Subcutaneous adipose tissue (tissue), 4 donors: ENCODE results near the gene FRMPD1. TPM values are rescaled to one million over a fixed set of nuclear protein-coding genes. Genes with fewer than 3 reads are reported as not detected.

Experiments used
- CTCF ChIP-seq: fragments of 450-650 bp; IDR thresholded peaks from one replicate; pipeline ENCODE4 v1.5.1; 2016; ENCODE audit warnings: low read depth, mild to moderate bottlenecking, control low read depth, antibody characterized with exemption, moderate library complexity
- total RNA-seq, 4 donors: library from RNA; depleted of rRNA; stranded (reverse); fragments of >200 nt; gene quantifications; one replicate each; pipeline ENCODE4 v1.1.0, GENCODE V29; 2016

FRMPD1 gene
- total RNA-seq, 4 donors from 2014 or later: 0.19 to 1.0 (median 0.27) TPM

GRCh38 chr9:37622462-37622861, 28.3 kb upstream of the FRMPD1 start:
- no peak for TF ChIP-seq CTCF

GRCh38 chr9:37623267-37623666, 27.5 kb upstream of the FRMPD1 start:
- no peak for TF ChIP-seq CTCF

GRCh38 chr9:37624073-37624472, 26.7 kb upstream of the FRMPD1 start:
- TF ChIP-seq CTCF: no peak

GRCh38 chr9:37625036-37625757, 25.6 kb upstream of the FRMPD1 start:
- TF ChIP-seq CTCF: no peak

- no peak for TF ChIP-seq CTCF
Measured at GRCh38 chr9:37625758-37626147, 25.0 kb upstream of the FRMPD1 start.

- no peak for TF ChIP-seq CTCF
Measured at GRCh38 chr9:37626708-37627292, 24.0 kb upstream of the FRMPD1 start.

GRCh38 chr9:37632479-37632878, 18.3 kb upstream of the FRMPD1 start:
- no peak for TF ChIP-seq CTCF
